Hepatocyte (in vitro differentiated cells): ENCODE measurements around the gene ERC2. TPM values are rescaled to one million over a fixed set of nuclear protein-coding genes. Genes with fewer than 3 reads are reported as not detected.
A peak's percentile ranks its signal among the peaks of the same experiment; 100 is the strongest.

Experiments used
- DNase-seq: peaks from one replicate; pipeline ENCODE4 v3.0.0-alpha.2; 2016; ENCODE audit warnings: low spot score
- H2AFZ ChIP-seq: fragments of 200-600 bp; sonication (generic); 2 replicates; pipeline ENCODE4 v1.6.0; 2016; ENCODE audit warnings: antibody characterized with exemption, mild to moderate bottlenecking
- H3K27ac ChIP-seq: fragments of 200-600 bp; sonication (generic); 2 replicates; pipeline ENCODE4 v1.5.1; 2016; ENCODE audit warnings: mild to moderate bottlenecking
- H3K27me3 ChIP-seq: fragments of 200-600 bp; sonication (generic); 2 replicates; pipeline ENCODE4 v1.6.1; 2016
- H3K36me3 ChIP-seq: fragments of 200-600 bp; sonication (generic); replicated peaks from 2 replicates; pipeline ENCODE4 v1.5.1; 2016; ENCODE audit warnings: low read depth; ENCODE audit not compliant: insufficient read depth
- H3K4me1 ChIP-seq: fragments of 200-600 bp; sonication (generic); 2 replicates; pipeline ENCODE4 v1.5.1; 2016; ENCODE audit warnings: mild to moderate bottlenecking, moderate library complexity; ENCODE audit not compliant: insufficient read depth
- H3K4me2 ChIP-seq: fragments of 200-600 bp; sonication (generic); 2 replicates; pipeline ENCODE4 v1.6.0; 2016
- H3K4me3 ChIP-seq: fragments of 200-600 bp; sonication (generic); 2 replicates; pipeline ENCODE4 v1.5.1; 2016; ENCODE audit warnings: mild to moderate bottlenecking
- H3K79me2 ChIP-seq: fragments of 200-600 bp; sonication (generic); 2 replicates; pipeline ENCODE4 v1.6.0; 2017; ENCODE audit warnings: mild to moderate bottlenecking
- H3K9me2 ChIP-seq: fragments of 200-600 bp; sonication (generic); replicated peaks from 2 replicates; pipeline ENCODE4 v1.6.0; 2017; ENCODE audit warnings: mild to moderate bottlenecking; ENCODE audit not compliant: insufficient read depth
- H3K9me3 ChIP-seq: fragments of 200-600 bp; sonication (generic); 2 replicates; pipeline ENCODE4 v1.5.1; 2016; ENCODE audit warnings: low read depth, mild to moderate bottlenecking
- H4K20me1 ChIP-seq: fragments of 200-600 bp; sonication (generic); 2 replicates; pipeline ENCODE4 v1.6.0; 2016; ENCODE audit warnings: mild to moderate bottlenecking; ENCODE audit not compliant: insufficient read depth, poor library complexity, severe bottlenecking
- EZH2 ChIP-seq: fragments of 200-600 bp; sonication (generic); IDR thresholded peaks from 2 replicates; pipeline ENCODE4 v1.6.1; 2016; ENCODE audit warnings: antibody characterized with exemption, mild to moderate bottlenecking, borderline replicate concordance
- EZH2phosphoT487 ChIP-seq: fragments of 200-600 bp; sonication (generic); IDR thresholded peaks from one replicate; pipeline ENCODE4 v1.6.1; 2018; ENCODE audit warnings: antibody characterized with exemption, mild to moderate bottlenecking, low read depth, moderate library complexity; ENCODE audit not compliant: unreplicated experiment, severe bottlenecking
- WGBS: methylation state at CpG from one replicate; pipeline ENCODE4 v1.1.6; 2016; ENCODE audit warnings: low lambda C conversion rate; ENCODE audit errors: missing lambda C conversion rate; 5-methylcytosine and 5-hydroxymethylcytosine counted together
- polyA plus RNA-seq: library from polyadenylated mRNA; unstranded; fragments of >200 nt; fragmentation: Nextera tagmentation; extraction: Ambion mirVana; gene quantifications from 2 replicates; pipeline ENCODE4 v1.2.1, GENCODE V29; 2016
- total RNA-seq: library from RNA; depleted of rRNA; stranded (reverse); fragments of >200 nt; gene quantifications from 2 replicates; pipeline ENCODE4 v1.2.3, GENCODE V29; 2014
- TF ChIP-seq, protein P1 (sequence below): fragments of 200-600 bp; sonication (generic); IDR thresholded peaks from 2 replicates; pipeline ENCODE4 v1.5.1; 2016; ENCODE audit warnings: antibody characterized with exemption, mild to moderate bottlenecking; ENCODE audit not compliant: poor library complexity

Gene ERC2
- total and polyA plus RNA-seq, 2 experiments from 2014 or later = 1.2 to 5.3 TPM

GRCh38 chr3:56119575-56120349, 348.5 kb downstream of the ERC2 start:
- DNase-seq = no peak
- no peak overlapping the region for H3K4me3 ChIP-seq
- H3K27ac ChIP-seq = peak overlapping the region; percentile 6
- TF ChIP-seq, protein P1, sequence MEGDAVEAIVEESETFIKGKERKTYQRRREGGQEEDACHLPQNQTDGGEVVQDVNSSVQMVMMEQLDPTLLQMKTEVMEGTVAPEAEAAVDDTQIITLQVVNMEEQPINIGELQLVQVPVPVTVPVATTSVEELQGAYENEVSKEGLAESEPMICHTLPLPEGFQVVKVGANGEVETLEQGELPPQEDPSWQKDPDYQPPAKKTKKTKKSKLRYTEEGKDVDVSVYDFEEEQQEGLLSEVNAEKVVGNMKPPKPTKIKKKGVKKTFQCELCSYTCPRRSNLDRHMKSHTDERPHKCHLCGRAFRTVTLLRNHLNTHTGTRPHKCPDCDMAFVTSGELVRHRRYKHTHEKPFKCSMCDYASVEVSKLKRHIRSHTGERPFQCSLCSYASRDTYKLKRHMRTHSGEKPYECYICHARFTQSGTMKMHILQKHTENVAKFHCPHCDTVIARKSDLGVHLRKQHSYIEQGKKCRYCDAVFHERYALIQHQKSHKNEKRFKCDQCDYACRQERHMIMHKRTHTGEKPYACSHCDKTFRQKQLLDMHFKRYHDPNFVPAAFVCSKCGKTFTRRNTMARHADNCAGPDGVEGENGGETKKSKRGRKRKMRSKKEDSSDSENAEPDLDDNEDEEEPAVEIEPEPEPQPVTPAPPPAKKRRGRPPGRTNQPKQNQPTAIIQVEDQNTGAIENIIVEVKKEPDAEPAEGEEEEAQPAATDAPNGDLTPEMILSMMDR = no peak
- TF ChIP-seq EZH2 (no peak), EZH2phosphoT487 (no peak)
- H3K9me3 ChIP-seq = no peaks in the 10 kb centered on the region
- H3K4me1 ChIP-seq = peaks cover 2% of the 10 kb centered on the region
- no peak overlapping the region for H3K4me2 ChIP-seq
- no peaks in the 10 kb centered on the region for H3K79me2 ChIP-seq
- 87% methylated on average over 5 of the region's 5 CpGs for WGBS
- no peaks in the 10 kb centered on the region for H3K27me3 ChIP-seq
- no peak overlapping the region for H2AFZ ChIP-seq
- no peaks in the 10 kb centered on the region for H3K36me3 ChIP-seq
- no peaks in the 10 kb centered on the region for H4K20me1 ChIP-seq
- H3K9me2 ChIP-seq = no peaks in the 10 kb centered on the region

GRCh38 chr3:56118968-56119367, 349.3 kb downstream of the ERC2 start:
- TF ChIP-seq EZH2 (no peak), EZH2phosphoT487 (no peak)
- TF ChIP-seq, protein P1 = no peak
- WGBS = 65% methylated on average over 1 of the region's 1 CpG
- Histone ChIP-seq H3K4me2 (no peak overlapping the region), H3K27me3 (no peaks in the 10 kb centered on the region), H4K20me1 (no peaks in the 10 kb centered on the region), H3K27ac (no peak overlapping the region), H3K4me1 (no peaks in the 10 kb centered on the region), H3K4me3 (no peak overlapping the region), H3K9me3 (no peaks in the 10 kb centered on the region), H3K36me3 (no peaks in the 10 kb centered on the region), H2AFZ (no peak overlapping the region), H3K79me2 (no peaks in the 10 kb centered on the region), H3K9me2 (no peaks in the 10 kb centered on the region)
- DNase-seq = no peak

- H3K4me2 ChIP-seq = no peak overlapping the region
- TF ChIP-seq, protein P1 = no peak
- TF ChIP-seq EZH2phosphoT487 (no peak), EZH2 (no peak)
Observed at GRCh38 chr3:56115698-56116097, 352.6 kb downstream of the ERC2 start.

More at GRCh38 chr3:56115698-56116097, 352.6 kb downstream of the ERC2 start:
- Histone ChIP-seq H3K9me2 (no peaks in the 10 kb centered on the region), H2AFZ (no peak overlapping the region), H3K36me3 (no peaks in the 10 kb centered on the region), H3K27me3 (no peaks in the 10 kb centered on the region), H3K79me2 (no peaks in the 10 kb centered on the region), H3K27ac (no peak overlapping the region), H3K4me1 (no peaks in the 10 kb centered on the region), H4K20me1 (no peaks in the 10 kb centered on the region), H3K9me3 (no peaks in the 10 kb centered on the region), H3K4me3 (no peak overlapping the region)
- WGBS = 55% methylated on average over 2 of the region's 2 CpGs
- no peak for DNase-seq
